ENCODE measurements around the gene TTC1. TPM values are rescaled to one million over a fixed set of nuclear protein-coding genes. Genes with fewer than 3 reads are reported as not detected.
"Not testable (repeated sequence)": the region's sequence is repeated elsewhere in the genome, so short reads cannot be mapped to it uniquely, and the experiment has no call there.

TTC1 gene
- total RNA-seq, 4 donors from 2014 or later, result 45.4 to 59.4 (median 49.8) TPM

GRCh38 chr5:160009591-160009989, 651 bp downstream of the TTC1 start:
- Histone ChIP-seq H3K4me3 (peak overlapping the region; percentile 66 to 95 (median 82)), H3K27ac (replicated peaks in 1 of 4) (peak overlapping the region; percentile 87 to 89 (median 88)), H3K36me3 (peaks cover 12 to 40% (median 20%) of the 10 kb centered on the region in 4 donors), H3K4me1 (peaks cover 14 to 28% (median 26%) of the 10 kb centered on the region in 4 donors), H3K27me3 (no peaks in the 10 kb centered on the region), H3K9me3 (no peaks in the 10 kb centered on the region)
- no peak for DNase-seq (ENCODE audit: extremely low spot score)
- no peak for TF ChIP-seq POLR2AphosphoS5 (IDR thresholded peaks at IDR 0.05)
- TF ChIP-seq EP300 (IDR thresholded peaks at IDR 0.05), result no peak
- no peak for TF ChIP-seq POLR2A (IDR thresholded peaks at IDR 0.05; ENCODE audit: low read depth)
- TF ChIP-seq CTCF (IDR thresholded peaks at IDR 0.05), result no peak
- intact Hi-C loops (cut with DNase I), result loop anchor here (10.0 kb wide), 1 partner anchor 845 kb away; no protein-coding TSS in a partner anchor
- WGBS, result 6% methylated on average over 10 of the region's 11 CpGs

GRCh38 chr5:160011471-160011870, 2.5 kb downstream of the TTC1 start:
- TF ChIP-seq CTCF (IDR thresholded peaks at IDR 0.05) (no peak), EP300 (IDR thresholded peaks at IDR 0.05) (no peak), POLR2A (IDR thresholded peaks at IDR 0.05; ENCODE audit: low read depth) (no peak), POLR2AphosphoS5 (IDR thresholded peaks at IDR 0.05) (no peak)
- Histone ChIP-seq H3K27ac (replicated peaks in 1 of 4) (no peak overlapping the region), H3K36me3 (peaks cover 15 to 56% (median 32%) of the 10 kb centered on the region in 4 donors), H3K9me3 (no peaks in the 10 kb centered on the region), H3K4me3 (no peak overlapping the region), H3K27me3 (no peaks in the 10 kb centered on the region), H3K4me1 (peaks cover 14 to 28% (median 26%) of the 10 kb centered on the region in 4 donors)
- no peak for DNase-seq (ENCODE audit: extremely low spot score)
- intact Hi-C loops (cut with DNase I), result no loop called here

GRCh38 chr5:160014197-160014596, 5.3 kb downstream of the TTC1 start:
- H3K27ac ChIP-seq (replicated peaks in 1 of 4); intact Hi-C loops (cut with DNase I); DNase-seq (ENCODE audit: extremely low spot score); H3K27me3 ChIP-seq; H3K4me3 ChIP-seq; H3K9me3 ChIP-seq: not testable (repeated sequence)
- 95% methylated on average over 6 of the region's 6 CpGs for WGBS
- peaks cover 12 to 28% (median 24%) of the 10 kb centered on the region in 4 donors for H3K4me1 ChIP-seq
- H3K36me3 ChIP-seq, result peaks cover 15 to 74% (median 32%) of the 10 kb centered on the region in 4 donors

GRCh38 chr5:160018945-160019625, 10.1 kb downstream of the TTC1 start:
- Histone ChIP-seq H3K9me3 (no peaks in the 10 kb centered on the region), H3K4me1 (peaks cover 6 to 30% (median 22%) of the 10 kb centered on the region in 4 donors), H3K4me3 (no peak overlapping the region), H3K36me3 (peaks cover 4 to 39% (median 17%) of the 10 kb centered on the region in 4 donors), H3K27ac (replicated peaks in 1 of 4) (no peak overlapping the region), H3K27me3 (no peaks in the 10 kb centered on the region)
- intact Hi-C loops (cut with DNase I), result no loop called here
- TF ChIP-seq POLR2AphosphoS5 (IDR thresholded peaks at IDR 0.05) (peak in 1 of 2 donors; percentile 31), EP300 (IDR thresholded peaks at IDR 0.05) (no peak)
- DNase-seq (ENCODE audit: extremely low spot score), result no peak
- WGBS, result 82% methylated on average over 2 of the region's 2 CpGs

- no peak for TF ChIP-seq EP300 (IDR thresholded peaks at IDR 0.05)
- no peak for TF ChIP-seq CTCF (IDR thresholded peaks at IDR 0.05)
- no peak for TF ChIP-seq POLR2AphosphoS5 (IDR thresholded peaks at IDR 0.05)
- TF ChIP-seq POLR2A (IDR thresholded peaks at IDR 0.05; ENCODE audit: low read depth), result no peak
- intact Hi-C loops (cut with DNase I), result loop anchor here (2.0 to 5.0 kb wide), 3 partner anchors 97 to 326 kb away; partner anchors contain the start of gene PWWP2A
- Histone ChIP-seq H3K9me3 (no peaks in the 10 kb centered on the region), H3K4me1 (peaks cover 6 to 30% (median 22%) of the 10 kb centered on the region in 4 donors), H3K36me3 (peaks cover 2 to 39% (median 15%) of the 10 kb centered on the region in 4 donors), H3K27me3 (no peaks in the 10 kb centered on the region), H3K4me3 (no peak overlapping the region), H3K27ac (replicated peaks in 1 of 4) (peak overlapping the region in 2 of 4 donors; percentile 18 to 34)
- DNase-seq (ENCODE audit: extremely low spot score), result no peak
- 54% methylated on average over 7 of the region's 7 CpGs for WGBS
Observed at GRCh38 chr5:160020266-160020770, 11.4 kb downstream of the TTC1 start.

Measured in esophagus muscularis mucosa (tissue), 4 donors.